Duodenal mucosa (tissue), 2 donors: ENCODE measurements around the gene USP53.

Experiments used
- H3K27ac ChIP-seq: one replicate; pipeline ENCODE4 v1.7.0; 2013; ENCODE audit warnings: low read depth, low read length
- H3K27me3 ChIP-seq, 2 donors: one replicate each; pipeline ENCODE4 v1.7.0; 2013; ENCODE audit warnings: low read length in 2 of 2, control low read depth in 1 of 2; ENCODE audit not compliant: insufficient read depth in 2 of 2, control insufficient read depth in 1 of 2
- H3K36me3 ChIP-seq, 2 donors: one replicate each; pipeline ENCODE4 v1.7.0; 2013; ENCODE audit warnings: low read length in 2 of 2, control low read depth in 1 of 2; ENCODE audit not compliant: insufficient read depth in 2 of 2, control insufficient read depth in 1 of 2
- H3K4me1 ChIP-seq, 2 donors: one replicate each; pipeline ENCODE4 v1.7.0; 2013; ENCODE audit warnings: low read length in 2 of 2, control low read depth in 1 of 2; ENCODE audit not compliant: insufficient read depth in 2 of 2, control insufficient read depth in 1 of 2
- H3K4me3 ChIP-seq, 2 donors: one replicate each; pipeline ENCODE4 v1.7.0; 2013; ENCODE audit warnings: low read length in 2 of 2, low read depth in 1 of 2
- H3K9ac ChIP-seq, 2 donors: one replicate each; pipeline ENCODE4 v1.7.0; 2013; ENCODE audit warnings: low read length in 2 of 2, low read depth in 1 of 2
- H3K9me3 ChIP-seq, 2 donors: one replicate each; pipeline ENCODE4 v1.7.0; 2013; ENCODE audit warnings: low read length in 2 of 2, control low read depth in 1 of 2; ENCODE audit not compliant: control insufficient read depth in 1 of 2

The USP53 gene

GRCh38 chr4:119221412-119221811 lies 8.9 kb downstream of the USP53 start:
- Histone ChIP-seq H3K27me3 (no peaks in the 10 kb centered on the region), H3K9me3 (no peaks in the 10 kb centered on the region), H3K36me3 (peaks cover 4 to 10% of the 10 kb centered on the region in 2 donors), H3K4me1 (no peaks in the 10 kb centered on the region), H3K9ac (no peak overlapping the region), H3K27ac (no peak overlapping the region), H3K4me3 (no peak overlapping the region)

- Histone ChIP-seq H3K4me1 (no peaks in the 10 kb centered on the region), H3K36me3 (no peaks in the 10 kb centered on the region), H3K9ac (no peak overlapping the region), H3K4me3 (no peak overlapping the region), H3K27ac (no peak overlapping the region), H3K9me3 (no peaks in the 10 kb centered on the region), H3K27me3 (no peaks in the 10 kb centered on the region)
Observed at GRCh38 chr4:119227690-119228089, 15.2 kb downstream of the USP53 start.

GRCh38 chr4:119228406-119228805 lies 15.9 kb downstream of the USP53 start:
- H3K9ac ChIP-seq, result no peak overlapping the region
- no peaks in the 10 kb centered on the region for H3K4me1 ChIP-seq
- no peak overlapping the region for H3K4me3 ChIP-seq
- no peaks in the 10 kb centered on the region for H3K27me3 ChIP-seq
- no peaks in the 10 kb centered on the region for H3K9me3 ChIP-seq
- H3K27ac ChIP-seq, result no peak overlapping the region
- H3K36me3 ChIP-seq, result no peaks in the 10 kb centered on the region

DNA sequence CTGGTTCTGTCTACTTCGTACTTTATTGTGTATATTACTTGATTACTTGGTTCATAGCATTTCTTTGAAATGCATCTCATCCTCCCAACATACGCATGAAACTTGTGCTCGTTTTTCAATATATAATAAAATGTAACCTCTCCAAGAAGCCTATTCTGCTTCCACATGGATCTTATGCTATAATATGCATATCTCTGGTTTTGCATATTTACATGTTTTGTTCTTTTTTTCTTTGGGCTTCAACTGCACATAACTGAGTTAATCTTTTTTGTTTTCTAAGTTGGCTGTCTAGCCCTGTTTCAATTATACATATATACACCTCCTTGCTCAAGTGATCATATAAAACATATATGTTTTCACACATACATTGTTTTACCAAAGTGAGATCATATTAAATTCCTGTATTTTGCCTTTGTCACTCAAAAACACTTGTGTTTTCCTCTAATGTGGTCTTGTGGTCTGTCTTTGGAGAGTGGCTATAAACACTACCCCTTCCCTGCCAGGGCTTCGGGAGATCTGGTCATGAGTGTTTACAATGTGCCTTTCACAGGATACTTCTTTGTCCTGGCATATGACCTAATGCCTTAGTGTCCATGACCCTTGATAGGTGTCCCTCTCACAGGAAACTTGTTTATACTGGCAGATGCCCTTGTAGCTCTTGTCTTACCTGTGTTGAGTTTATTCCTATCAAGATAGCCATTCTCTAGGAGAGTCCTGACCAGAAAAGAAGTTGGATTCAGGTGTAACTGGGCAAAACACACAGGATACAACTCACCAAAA lies 17.6 kb downstream of the USP53 start:
- H3K36me3 ChIP-seq, result no peaks in the 10 kb centered on the region
- no peaks in the 10 kb centered on the region for H3K9me3 ChIP-seq
- no peak overlapping the region for H3K4me3 ChIP-seq
- H3K4me1 ChIP-seq, result peaks cover 5 to 7% of the 10 kb centered on the region in 2 donors
- H3K27me3 ChIP-seq, result no peaks in the 10 kb centered on the region
- no peak overlapping the region for H3K9ac ChIP-seq
- no peak overlapping the region for H3K27ac ChIP-seq

GRCh38 chr4:119231491-119231890 lies 19.0 kb downstream of the USP53 start:
- Histone ChIP-seq H3K9me3 (no peaks in the 10 kb centered on the region), H3K9ac (no peak overlapping the region), H3K27ac (no peak overlapping the region), H3K27me3 (no peaks in the 10 kb centered on the region), H3K4me3 (no peak overlapping the region), H3K36me3 (peaks cover 0 to 6% of the 10 kb centered on the region in 2 donors), H3K4me1 (peaks cover 5 to 7% of the 10 kb centered on the region in 2 donors)

DNA sequence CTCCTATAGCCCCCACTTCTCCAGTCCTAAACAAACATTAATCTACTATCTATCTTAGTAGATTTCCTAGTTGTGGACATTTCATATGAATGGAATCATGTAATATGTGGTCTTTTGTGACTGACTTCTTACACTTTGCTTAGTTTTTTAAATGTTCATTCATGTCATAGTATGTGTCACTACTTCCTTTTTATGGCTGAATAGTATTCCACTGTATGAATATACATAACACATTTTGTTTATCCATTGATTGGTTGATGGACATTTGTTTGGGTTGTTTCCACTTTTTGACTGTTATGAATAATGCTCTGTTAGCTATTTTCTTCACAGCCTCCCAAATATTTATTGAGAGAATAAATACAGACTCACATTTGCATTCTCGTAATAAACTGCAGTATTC lies 19.8 kb downstream of the USP53 start:
- H3K4me1 ChIP-seq, result peaks cover 5 to 7% of the 10 kb centered on the region in 2 donors
- H3K4me3 ChIP-seq, result no peak overlapping the region
- H3K36me3 ChIP-seq, result peaks cover 0 to 6% of the 10 kb centered on the region in 2 donors
- no peaks in the 10 kb centered on the region for H3K9me3 ChIP-seq
- H3K27ac ChIP-seq, result no peak overlapping the region
- H3K9ac ChIP-seq, result no peak overlapping the region
- H3K27me3 ChIP-seq, result no peaks in the 10 kb centered on the region

DNA sequence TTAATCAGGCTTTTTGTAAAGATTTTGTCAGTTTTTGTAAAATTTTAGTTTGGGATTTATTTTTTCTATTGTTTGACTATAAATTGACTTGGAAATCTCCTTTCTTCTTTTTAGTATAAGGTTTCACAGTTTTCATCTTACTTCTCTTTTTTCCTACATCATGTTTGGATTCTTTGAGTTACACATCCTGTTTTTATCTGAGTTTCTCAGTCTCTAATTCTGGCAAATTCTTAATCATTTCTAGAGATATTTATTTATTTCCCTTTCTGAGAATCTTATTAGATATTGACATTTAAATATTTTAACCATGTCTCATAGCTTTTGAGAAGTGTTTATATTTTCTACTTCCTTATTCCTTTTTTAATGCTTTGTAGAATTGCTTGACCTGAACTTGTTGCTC lies 20.7 kb downstream of the USP53 start:
- Histone ChIP-seq H3K9me3 (no peaks in the 10 kb centered on the region), H3K36me3 (peaks cover 0 to 6% of the 10 kb centered on the region in 2 donors), H3K4me3 (no peak overlapping the region), H3K9ac (no peak overlapping the region), H3K4me1 (peaks cover 5 to 7% of the 10 kb centered on the region in 2 donors), H3K27ac (no peak overlapping the region), H3K27me3 (no peaks in the 10 kb centered on the region)

DNA sequence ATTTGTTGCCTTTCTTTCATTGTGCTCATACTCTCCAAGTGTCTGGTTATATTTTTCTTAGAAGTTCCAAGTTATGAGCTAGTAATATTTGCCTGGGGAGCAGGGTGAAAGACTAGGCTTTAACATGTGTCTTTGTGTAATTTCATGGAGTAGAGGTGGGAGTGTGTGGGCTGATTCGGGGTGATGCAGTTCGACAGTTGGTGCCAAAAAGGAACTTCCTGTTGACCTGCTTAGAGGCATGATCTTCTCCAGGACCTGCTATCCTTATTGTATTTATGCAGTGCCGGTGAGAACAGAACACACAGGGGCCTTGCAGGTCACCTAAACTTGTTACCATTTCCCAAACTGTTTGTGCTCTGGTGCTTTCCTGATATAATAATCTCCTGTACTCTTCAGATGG lies 21.2 kb downstream of the USP53 start:
- H3K36me3 ChIP-seq, result peaks cover 0 to 6% of the 10 kb centered on the region in 2 donors
- H3K4me1 ChIP-seq, result peaks cover 5 to 7% of the 10 kb centered on the region in 2 donors
- no peaks in the 10 kb centered on the region for H3K27me3 ChIP-seq
- no peak overlapping the region for H3K9ac ChIP-seq
- no peak overlapping the region for H3K27ac ChIP-seq
- no peak overlapping the region for H3K4me3 ChIP-seq
- H3K9me3 ChIP-seq, result no peaks in the 10 kb centered on the region

DNA sequence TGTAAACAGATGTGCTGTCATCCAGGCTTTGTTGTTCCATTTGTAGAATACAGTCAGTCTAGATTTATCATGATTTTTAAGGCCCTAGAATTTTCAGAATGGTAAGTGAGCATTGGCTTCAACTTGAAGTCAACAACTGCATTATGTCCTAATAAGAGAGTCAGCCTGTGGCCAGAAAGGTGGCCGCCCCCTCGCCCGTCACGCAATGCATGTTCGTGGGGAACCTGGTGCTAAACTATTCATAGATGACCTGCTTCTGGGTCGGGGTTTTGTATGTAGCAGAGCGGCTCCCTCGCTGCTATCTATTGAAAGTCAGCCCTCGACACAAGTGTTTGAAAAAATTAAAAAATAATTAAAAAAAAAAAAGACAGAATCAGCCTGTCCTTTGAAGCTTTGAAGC lies 24.7 kb downstream of the USP53 start:
- Histone ChIP-seq H3K27me3 (no peaks in the 10 kb centered on the region), H3K36me3 (peaks cover 0 to 13% of the 10 kb centered on the region in 2 donors), H3K9me3 (no peaks in the 10 kb centered on the region), H3K27ac (no peak overlapping the region), H3K4me1 (peaks cover 5 to 7% of the 10 kb centered on the region in 2 donors), H3K9ac (no peak overlapping the region), H3K4me3 (no peak overlapping the region)

GRCh38 chr4:119237642-119238041 lies 25.1 kb downstream of the USP53 start:
- H3K36me3 ChIP-seq, result peaks cover 0 to 13% of the 10 kb centered on the region in 2 donors
- no peak overlapping the region for H3K9ac ChIP-seq
- H3K27me3 ChIP-seq, result no peaks in the 10 kb centered on the region
- no peak overlapping the region for H3K4me3 ChIP-seq
- H3K27ac ChIP-seq, result no peak overlapping the region
- H3K4me1 ChIP-seq, result peaks cover 5 to 7% of the 10 kb centered on the region in 2 donors
- no peaks in the 10 kb centered on the region for H3K9me3 ChIP-seq
